ENCODE measurements around the gene PEX14. TPM values are rescaled to one million over a fixed set of nuclear protein-coding genes. Genes with fewer than 3 reads are reported as not detected.
A peak's percentile ranks its signal among the peaks of the same experiment; 100 is the strongest.

PEX14 gene
- total and polyA plus RNA-seq, 8 donors, result 17.3 to 22.9 (median 20.7) TPM

- TF ChIP-seq CTCF (IDR thresholded peaks at IDR 0.05), result no peak
- no peak overlapping the region for H3K27ac ChIP-seq
- no peaks in the 10 kb centered on the region for H3K4me1 ChIP-seq
- H3K4me3 ChIP-seq, result no peak overlapping the region
- H3K9me3 ChIP-seq, result no peaks in the 10 kb centered on the region
- H3K36me3 ChIP-seq, result peaks cover 0 to 61% of the 10 kb centered on the region in 2 donors
- intact Hi-C loops (cut with DNase I), result no loop called here
- no peak for ATAC-seq
- DNase-seq, result peak in 1 of 4 donors; percentile 28
- no peaks in the 10 kb centered on the region for H3K27me3 ChIP-seq
Observed at GRCh38 chr1:10626791-10627410, 152.2 kb downstream of the PEX14 start.

DNA sequence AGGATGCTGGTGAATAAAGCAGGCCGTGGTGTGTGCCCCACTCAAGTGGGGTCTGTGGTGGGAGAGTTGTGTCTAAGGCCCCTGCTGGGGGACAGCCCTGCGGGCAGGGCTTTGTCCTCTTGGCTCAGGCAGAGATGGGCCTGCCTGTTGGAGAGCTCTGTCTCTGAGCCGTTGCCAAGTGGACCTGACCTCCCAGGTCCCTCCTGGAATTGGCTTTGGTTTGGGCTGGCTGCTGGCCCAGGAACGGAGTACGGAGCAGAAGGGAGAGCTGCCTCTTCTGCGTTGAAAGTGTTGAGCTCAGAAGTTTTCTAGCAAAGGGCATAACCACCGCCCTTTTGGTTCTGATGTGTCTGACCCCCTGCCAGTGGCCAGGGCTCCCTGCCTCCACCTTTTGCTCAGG lies 153.9 kb downstream of the PEX14 start:
- DNase-seq (no peak), ATAC-seq (peak; percentile 9)
- no peak for TF ChIP-seq CTCF (IDR thresholded peaks at IDR 0.05)
- no peaks in the 10 kb centered on the region for H3K27me3 ChIP-seq
- intact Hi-C loops (cut with DNase I), result no loop called here
- no peak overlapping the region for H3K27ac ChIP-seq
- H3K4me3 ChIP-seq, result no peak overlapping the region
- H3K4me1 ChIP-seq, result no peaks in the 10 kb centered on the region
- no peaks in the 10 kb centered on the region for H3K9me3 ChIP-seq
- peaks cover 0 to 46% of the 10 kb centered on the region in 2 donors for H3K36me3 ChIP-seq

GRCh38 chr1:10629091-10629815 lies 154.5 kb downstream of the PEX14 start:
- DNase-seq (peak in 1 of 4 donors; percentile 50), ATAC-seq (no peak)
- no peaks in the 10 kb centered on the region for H3K9me3 ChIP-seq
- no peak for TF ChIP-seq CTCF (IDR thresholded peaks at IDR 0.05)
- peaks cover 0 to 40% of the 10 kb centered on the region in 2 donors for H3K36me3 ChIP-seq
- H3K27ac ChIP-seq, result no peak overlapping the region
- H3K4me3 ChIP-seq, result no peak overlapping the region
- intact Hi-C loops (cut with DNase I), result no loop called here
- peaks cover 0 to 3% of the 10 kb centered on the region in 2 donors for H3K4me1 ChIP-seq
- H3K27me3 ChIP-seq, result no peaks in the 10 kb centered on the region

DNA sequence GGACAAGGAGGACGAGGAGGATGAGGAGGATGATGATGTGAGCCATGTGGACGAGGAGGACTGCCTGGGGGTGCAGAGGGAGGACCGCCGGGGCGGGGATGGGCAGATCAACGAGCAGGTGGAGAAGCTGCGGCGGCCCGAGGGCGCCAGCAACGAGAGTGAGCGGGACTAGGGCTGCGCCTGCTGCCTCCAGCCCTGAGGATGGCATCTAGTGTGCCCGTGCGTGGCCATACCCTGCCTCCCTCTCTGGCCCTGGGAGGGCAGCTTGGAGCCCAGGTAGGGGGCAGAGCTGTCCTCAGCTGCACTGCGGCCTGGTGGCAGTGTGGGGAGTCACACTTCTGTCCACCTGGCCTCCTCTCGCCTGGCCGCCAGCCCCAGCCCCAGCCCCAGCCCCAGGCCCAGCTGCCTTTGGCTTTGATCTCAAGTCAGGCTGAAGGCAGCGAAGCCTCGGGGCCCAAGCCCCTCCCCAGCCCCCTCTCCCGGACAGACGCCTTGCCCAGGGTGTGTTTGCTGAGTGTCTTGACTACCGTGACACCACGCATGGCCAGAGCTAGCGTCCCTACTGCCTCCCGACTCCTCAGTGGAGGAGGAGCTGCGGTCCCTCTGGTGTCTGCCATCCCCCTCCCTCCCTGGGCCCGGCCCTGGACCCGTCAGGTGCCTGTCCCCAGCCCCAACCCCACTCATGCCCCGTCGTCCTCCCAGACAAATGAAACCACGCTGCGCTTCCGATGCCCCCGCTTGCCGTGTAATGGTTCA lies 155.2 kb downstream of the PEX14 start:
- Histone ChIP-seq H3K27me3 (no peaks in the 10 kb centered on the region), H3K4me1 (peaks cover 0 to 11% of the 10 kb centered on the region in 2 donors), H3K27ac (no peak overlapping the region), H3K4me3 (no peak overlapping the region), H3K36me3 (peaks cover 0 to 33% of the 10 kb centered on the region in 2 donors), H3K9me3 (no peaks in the 10 kb centered on the region)
- DNase-seq (peak in 1 of 4 donors; percentile 75), ATAC-seq (no peak)
- no peak for TF ChIP-seq CTCF (IDR thresholded peaks at IDR 0.05)
- intact Hi-C loops (cut with DNase I), result no loop called here

DNA sequence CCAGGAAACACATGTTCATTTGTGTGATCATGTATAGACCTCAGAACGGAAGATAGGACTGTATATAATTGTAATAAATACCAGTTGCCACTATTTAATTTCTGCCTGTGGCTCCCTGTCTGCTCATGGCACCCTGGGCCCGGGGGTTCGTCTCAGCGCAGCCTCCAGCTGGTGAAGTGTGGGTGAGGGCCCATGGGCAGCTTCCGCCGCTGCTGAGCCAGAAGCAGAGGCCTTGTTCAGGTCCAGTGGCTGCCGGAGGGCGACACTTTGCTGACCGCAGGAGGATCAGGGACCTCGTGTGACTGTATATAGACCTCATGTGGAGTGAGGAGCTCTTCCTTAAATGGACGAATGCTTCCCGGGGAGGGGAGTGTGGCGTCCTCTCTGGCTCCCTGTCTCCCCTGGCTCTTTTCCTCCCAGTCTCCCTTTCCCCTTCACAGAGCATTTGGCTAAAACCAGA lies 155.9 kb downstream of the PEX14 start:
- H3K4me3 ChIP-seq, result no peak overlapping the region
- no peak for TF ChIP-seq CTCF (IDR thresholded peaks at IDR 0.05)
- DNase-seq (peak in 1 of 4 donors; percentile 63), ATAC-seq (no peak)
- H3K36me3 ChIP-seq, result peaks cover 0 to 29% of the 10 kb centered on the region in 2 donors
- no peaks in the 10 kb centered on the region for H3K9me3 ChIP-seq
- H3K27ac ChIP-seq, result no peak overlapping the region
- H3K4me1 ChIP-seq, result peaks cover 0 to 18% of the 10 kb centered on the region in 2 donors
- intact Hi-C loops (cut with DNase I), result no loop called here
- H3K27me3 ChIP-seq, result no peaks in the 10 kb centered on the region
